GM10266 (cell line): Measurements from ENCODE around the gene ETHE1.
A peak's percentile ranks its signal among the peaks of the same experiment; 100 is the strongest.
"Not testable (repeated sequence)": the region's sequence is repeated elsewhere in the genome, so short reads cannot be mapped to it uniquely, and the experiment has no call there.

Source experiments
- DNase-seq: peaks from one replicate; pipeline ENCODE4 v3.0.0; 2012; ENCODE audit errors: extremely low spot score
- CTCF ChIP-seq: IDR thresholded peaks from 2 replicates; pipeline ENCODE4 v1.5.1; 2012; ENCODE audit warnings: mild to moderate bottlenecking, low read depth; ENCODE audit not compliant: control insufficient read depth, insufficient read depth; ENCODE audit errors: missing control alignments

ETHE1 gene

DNA sequence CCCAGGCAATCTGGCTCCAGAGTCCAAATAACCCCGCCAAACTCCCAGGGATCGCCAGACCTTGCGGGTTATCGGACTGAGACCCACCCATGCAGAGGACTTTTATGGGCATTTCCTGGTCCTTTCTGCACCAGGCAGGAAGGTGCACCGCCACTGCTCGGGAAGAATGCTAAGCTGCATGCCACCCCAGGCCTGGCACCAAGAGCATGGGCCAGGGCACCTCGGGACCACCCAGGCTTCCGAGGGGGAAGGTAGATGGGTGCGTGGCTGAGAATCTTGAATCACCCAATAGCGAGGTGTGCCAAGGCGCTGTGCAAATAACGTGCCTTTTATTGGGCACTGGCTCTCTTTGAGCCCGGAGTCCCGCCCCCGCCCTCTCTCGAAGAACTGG, 5.6 kb upstream of the ETHE1 start:
- peak; percentile 69 for DNase-seq
- TF ChIP-seq CTCF, result no peak

GRCh38 chr19:43527860-43528622, 1.0 kb upstream of the ETHE1 start:
- no peak for TF ChIP-seq CTCF
- no peak for DNase-seq

GRCh38 chr19:43525836-43526771, 897 bp downstream of the ETHE1 start:
- no peak for TF ChIP-seq CTCF
- no peak for DNase-seq

GRCh38 chr19:43524922-43525835, 1.8 kb downstream of the ETHE1 start:
- no peak for TF ChIP-seq CTCF
- peak; percentile 68 for DNase-seq

- not testable (repeated sequence) for DNase-seq
These were observed 3.3 kb downstream of the ETHE1 start for GRCh38 chr19:43523696-43524095.

DNA sequence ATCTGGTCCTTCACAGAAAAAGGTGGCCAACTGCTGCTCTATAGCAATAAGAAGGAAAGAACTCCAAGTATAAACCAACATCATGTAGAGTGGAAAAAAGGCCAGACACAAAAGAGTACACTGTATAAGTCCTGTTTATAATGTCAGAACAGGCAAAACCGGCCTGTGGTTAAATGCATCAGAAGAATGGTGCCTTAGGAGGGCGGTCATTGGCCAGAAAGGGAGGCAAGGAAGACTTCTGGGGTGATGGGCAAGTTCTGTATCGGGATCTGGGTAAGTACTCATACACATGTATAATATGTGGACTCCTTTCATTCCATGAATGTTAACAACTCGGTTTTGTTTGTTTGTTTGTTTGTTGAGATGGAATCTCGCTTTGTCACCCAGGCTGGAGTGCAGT, 4.1 kb downstream of the ETHE1 start:
- TF ChIP-seq CTCF, result no peak
- no peak for DNase-seq

GRCh38 chr19:43519436-43520088, 7.4 kb downstream of the ETHE1 start:
- peak; percentile 71 for DNase-seq
- TF ChIP-seq CTCF, result peak; percentile 88
